B cell (primary cell): ENCODE measurements around the gene TWIST2.

Experiments used
- EZH2 ChIP-seq: IDR thresholded peaks from 2 replicates; pipeline ENCODE4 v1.6.1; 2012; ENCODE audit warnings: borderline replicate concordance, low read depth, mild to moderate bottlenecking, moderate library complexity, low read length; ENCODE audit not compliant: insufficient read depth, poor library complexity, severe bottlenecking
- TF ChIP-seq, protein P1 (sequence below): fragments of 200-600 bp; IDR thresholded peaks from one replicate; pipeline ENCODE4 v1.8.0; 2022; ENCODE audit warnings: antibody characterized with exemption, mild to moderate bottlenecking

- TF ChIP-seq, protein P1, sequence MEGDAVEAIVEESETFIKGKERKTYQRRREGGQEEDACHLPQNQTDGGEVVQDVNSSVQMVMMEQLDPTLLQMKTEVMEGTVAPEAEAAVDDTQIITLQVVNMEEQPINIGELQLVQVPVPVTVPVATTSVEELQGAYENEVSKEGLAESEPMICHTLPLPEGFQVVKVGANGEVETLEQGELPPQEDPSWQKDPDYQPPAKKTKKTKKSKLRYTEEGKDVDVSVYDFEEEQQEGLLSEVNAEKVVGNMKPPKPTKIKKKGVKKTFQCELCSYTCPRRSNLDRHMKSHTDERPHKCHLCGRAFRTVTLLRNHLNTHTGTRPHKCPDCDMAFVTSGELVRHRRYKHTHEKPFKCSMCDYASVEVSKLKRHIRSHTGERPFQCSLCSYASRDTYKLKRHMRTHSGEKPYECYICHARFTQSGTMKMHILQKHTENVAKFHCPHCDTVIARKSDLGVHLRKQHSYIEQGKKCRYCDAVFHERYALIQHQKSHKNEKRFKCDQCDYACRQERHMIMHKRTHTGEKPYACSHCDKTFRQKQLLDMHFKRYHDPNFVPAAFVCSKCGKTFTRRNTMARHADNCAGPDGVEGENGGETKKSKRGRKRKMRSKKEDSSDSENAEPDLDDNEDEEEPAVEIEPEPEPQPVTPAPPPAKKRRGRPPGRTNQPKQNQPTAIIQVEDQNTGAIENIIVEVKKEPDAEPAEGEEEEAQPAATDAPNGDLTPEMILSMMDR = no peak
- no peak for TF ChIP-seq EZH2
Measured at GRCh38 chr2:238928520-238929241, 80.8 kb downstream of the TWIST2 start.
